ENCODE data around the gene LDHA. TPM values are rescaled to one million over a fixed set of nuclear protein-coding genes. Genes with fewer than 3 reads are reported as not detected.

Gene LDHA
- total RNA-seq, 6 experiments from 2014 or later, result 1,331 to 1,603 (median 1,438) TPM

DNA sequence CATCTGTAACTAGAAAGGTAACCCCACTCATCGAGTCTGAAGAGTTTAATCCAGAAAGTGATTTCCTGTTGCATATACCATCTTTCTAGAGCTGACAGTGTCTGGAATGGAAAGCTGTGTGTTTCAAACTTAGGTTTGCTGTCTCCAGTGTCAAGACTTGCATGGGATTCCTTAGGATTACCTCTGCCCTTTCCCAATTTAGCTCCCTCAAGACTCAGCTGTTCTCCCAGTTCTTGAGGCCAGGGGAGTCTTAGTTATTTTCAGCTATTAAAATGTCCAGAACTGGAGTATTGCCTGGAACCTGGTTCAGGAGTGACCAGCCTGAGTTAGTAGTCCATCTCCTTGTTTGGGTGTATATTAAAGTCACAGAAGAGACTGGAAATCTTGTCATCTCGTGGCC is 25.0 kb upstream of the LDHA start:
- no peak for DNase-seq
- TF ChIP-seq, protein P1, sequence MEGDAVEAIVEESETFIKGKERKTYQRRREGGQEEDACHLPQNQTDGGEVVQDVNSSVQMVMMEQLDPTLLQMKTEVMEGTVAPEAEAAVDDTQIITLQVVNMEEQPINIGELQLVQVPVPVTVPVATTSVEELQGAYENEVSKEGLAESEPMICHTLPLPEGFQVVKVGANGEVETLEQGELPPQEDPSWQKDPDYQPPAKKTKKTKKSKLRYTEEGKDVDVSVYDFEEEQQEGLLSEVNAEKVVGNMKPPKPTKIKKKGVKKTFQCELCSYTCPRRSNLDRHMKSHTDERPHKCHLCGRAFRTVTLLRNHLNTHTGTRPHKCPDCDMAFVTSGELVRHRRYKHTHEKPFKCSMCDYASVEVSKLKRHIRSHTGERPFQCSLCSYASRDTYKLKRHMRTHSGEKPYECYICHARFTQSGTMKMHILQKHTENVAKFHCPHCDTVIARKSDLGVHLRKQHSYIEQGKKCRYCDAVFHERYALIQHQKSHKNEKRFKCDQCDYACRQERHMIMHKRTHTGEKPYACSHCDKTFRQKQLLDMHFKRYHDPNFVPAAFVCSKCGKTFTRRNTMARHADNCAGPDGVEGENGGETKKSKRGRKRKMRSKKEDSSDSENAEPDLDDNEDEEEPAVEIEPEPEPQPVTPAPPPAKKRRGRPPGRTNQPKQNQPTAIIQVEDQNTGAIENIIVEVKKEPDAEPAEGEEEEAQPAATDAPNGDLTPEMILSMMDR (IDR thresholded peaks at IDR 0.05), result no peak
- Mint-ChIP-seq H3K27ac (no peak overlapping the region), H3K36me3 (ENCODE audit: low read depth) (peaks cover 21% of the 10 kb centered on the region), H3K4me1 (ENCODE audit: low read depth) (peaks cover 45% of the 10 kb centered on the region), H3K9me3 (no peaks in the 10 kb centered on the region), H3K27me3 (ENCODE audit: insufficient read depth) (no peaks in the 10 kb centered on the region; the same call in 1 of the 2 replicates), H3K4me3 (no peak overlapping the region)

DNA sequence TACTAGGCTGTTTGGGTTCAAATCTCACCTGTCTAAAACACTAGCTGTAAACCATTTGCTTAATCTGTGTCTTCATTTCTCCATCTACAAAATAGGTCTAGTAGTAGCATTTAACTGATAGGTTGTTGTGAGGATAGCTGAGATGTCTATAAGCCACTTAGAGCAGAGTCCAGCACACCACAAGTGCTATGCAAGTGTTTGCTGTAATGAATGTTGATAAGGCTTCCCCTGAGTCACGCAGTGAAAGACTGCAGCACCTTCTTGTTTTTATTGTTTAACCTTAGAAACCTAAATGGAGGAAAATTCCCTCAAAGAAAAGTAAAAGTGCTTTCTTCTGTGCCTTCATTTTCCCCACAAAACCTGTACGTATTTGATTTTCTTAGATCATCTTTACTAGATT is 23.1 kb upstream of the LDHA start:
- Mint-ChIP-seq H3K4me3 (no peak overlapping the region), H3K36me3 (ENCODE audit: low read depth) (peaks cover 13% of the 10 kb centered on the region), H3K27me3 (ENCODE audit: insufficient read depth) (no peaks in the 10 kb centered on the region; the same call in 1 of the 2 replicates), H3K4me1 (ENCODE audit: low read depth) (peaks cover 37% of the 10 kb centered on the region), H3K9me3 (no peaks in the 10 kb centered on the region), H3K27ac (no peak overlapping the region)
- no peak for DNase-seq
- TF ChIP-seq, protein P1 (IDR thresholded peaks at IDR 0.05), result no peak

DNA sequence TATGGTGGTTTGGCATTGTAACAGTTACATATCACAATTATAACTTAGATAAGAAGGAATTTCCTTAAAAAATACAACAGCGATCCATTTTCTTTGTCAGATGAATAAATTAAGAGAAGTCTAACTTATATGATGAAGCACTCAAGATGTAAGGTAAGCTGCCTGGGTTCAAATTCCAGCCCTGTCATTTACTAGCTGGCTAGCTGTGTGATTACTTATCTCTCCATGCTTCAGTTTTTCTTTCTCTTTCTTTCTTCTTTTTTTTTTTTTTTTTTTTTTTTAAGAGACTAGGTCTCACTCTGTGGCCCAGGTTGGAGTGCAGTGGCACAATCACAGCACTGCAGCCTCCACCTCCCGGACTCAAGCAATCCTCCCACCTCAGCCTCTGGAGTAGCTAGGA is 22.2 kb upstream of the LDHA start:
- Mint-ChIP-seq H3K36me3 (ENCODE audit: low read depth) (peaks cover 4% of the 10 kb centered on the region), H3K4me1 (ENCODE audit: low read depth) (peaks cover 27% of the 10 kb centered on the region), H3K9me3 (no peaks in the 10 kb centered on the region), H3K27ac (no peak overlapping the region), H3K4me3 (no peak overlapping the region), H3K27me3 (ENCODE audit: insufficient read depth) (no peaks in the 10 kb centered on the region; the same call in 1 of the 2 replicates)
- no peak for DNase-seq
- TF ChIP-seq, protein P1 (IDR thresholded peaks at IDR 0.05), result no peak

DNA sequence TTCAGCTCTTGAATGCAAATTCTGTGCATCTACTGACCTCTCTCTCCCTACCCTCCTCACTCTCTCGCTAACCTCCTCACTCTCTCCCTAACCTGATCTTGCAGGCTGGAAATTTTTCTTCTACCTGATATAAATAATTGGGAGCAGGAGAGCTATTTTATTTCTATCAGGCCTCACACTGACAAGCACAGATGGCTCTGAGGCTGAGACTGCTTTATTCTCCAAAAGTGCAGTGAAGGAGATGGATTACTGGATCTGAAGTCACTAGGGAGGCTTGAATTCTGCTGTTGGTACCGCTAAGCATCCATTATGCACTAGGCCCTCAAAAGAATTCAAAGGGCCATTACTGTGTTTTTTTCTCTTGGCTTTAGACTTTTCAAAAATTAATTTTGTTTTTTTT is 19.4 kb upstream of the LDHA start:
- H3K4me3 Mint-ChIP-seq, result no peak overlapping the region
- no peaks in the 10 kb centered on the region for H3K27me3 Mint-ChIP-seq (ENCODE audit: insufficient read depth)

DNA sequence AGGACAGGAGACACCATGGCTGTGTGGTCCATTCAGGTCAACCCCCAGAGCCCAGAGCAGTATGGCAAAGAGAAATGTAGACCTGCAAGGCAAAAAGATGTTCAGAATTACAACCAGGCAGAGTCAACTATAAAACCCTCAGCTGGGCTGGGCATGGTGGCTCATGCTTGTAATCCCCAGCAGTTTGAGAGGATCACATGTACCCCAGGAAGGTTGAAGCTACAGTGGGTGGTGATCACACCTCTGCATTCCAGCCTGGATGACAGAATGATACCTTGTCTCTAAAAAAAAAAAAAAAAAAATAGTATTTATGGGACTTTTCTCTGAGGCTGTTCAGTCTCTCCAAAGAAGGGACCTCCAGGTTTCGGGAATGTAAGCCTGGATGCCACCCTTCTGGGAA is 18.4 kb upstream of the LDHA start:
- no peak overlapping the region for H3K27ac Mint-ChIP-seq
- H3K27me3 Mint-ChIP-seq (ENCODE audit: insufficient read depth), result no peaks in the 10 kb centered on the region
- H3K36me3 Mint-ChIP-seq (ENCODE audit: low read depth), result no peaks in the 10 kb centered on the region
- H3K4me3 Mint-ChIP-seq, result no peak overlapping the region
- TF ChIP-seq, protein P1 (IDR thresholded peaks at IDR 0.05), result no peak
- no peaks in the 10 kb centered on the region for H3K9me3 Mint-ChIP-seq
- no peak for DNase-seq
- 0 out of 2 replicates have a peak, but pooled peaks cover 5% of the 10 kb centered on the region for H3K4me1 Mint-ChIP-seq (ENCODE audit: low read depth)

More for the DNA sequence above, 19.4 kb upstream of the LDHA start:
- 0 out of 2 replicates have a peak, but pooled peaks cover 6% of the 10 kb centered on the region for H3K4me1 Mint-ChIP-seq (ENCODE audit: low read depth)
- no peak for DNase-seq
- H3K27ac Mint-ChIP-seq, result no peak overlapping the region
- TF ChIP-seq, protein P1 (IDR thresholded peaks at IDR 0.05), result no peak
- H3K9me3 Mint-ChIP-seq, result no peaks in the 10 kb centered on the region
- no peaks in the 10 kb centered on the region for H3K36me3 Mint-ChIP-seq (ENCODE audit: low read depth)

DNA sequence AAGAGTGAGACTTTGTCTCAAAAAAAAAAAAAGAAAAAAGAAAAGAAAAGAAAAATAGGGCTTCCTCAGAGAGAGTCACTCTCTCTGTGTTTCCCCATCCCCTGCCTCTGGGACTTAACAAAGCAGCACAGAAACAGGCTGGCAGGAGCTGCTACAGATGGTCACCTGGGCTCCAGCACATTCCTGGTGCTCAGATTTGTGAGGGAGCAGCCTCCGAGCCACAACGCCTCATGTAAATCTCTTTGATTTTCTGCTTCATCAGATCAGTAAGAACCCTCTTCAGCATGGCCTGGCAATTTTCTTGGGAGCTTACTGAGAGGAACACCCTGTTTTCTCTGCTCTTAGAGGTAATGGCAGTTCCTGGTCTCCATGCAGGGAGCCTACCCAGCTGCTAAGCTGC is 15.2 kb upstream of the LDHA start:
- no peaks in the 10 kb centered on the region for H3K9me3 Mint-ChIP-seq
- H3K27me3 Mint-ChIP-seq (ENCODE audit: insufficient read depth), result peaks cover 2% of the 10 kb centered on the region; the same call in 1 of the 2 replicates
- no peaks in the 10 kb centered on the region for H3K36me3 Mint-ChIP-seq (ENCODE audit: low read depth)
- H3K4me3 Mint-ChIP-seq, result no peak overlapping the region
- TF ChIP-seq, protein P1 (IDR thresholded peaks at IDR 0.05), result no peak
- DNase-seq, result no peak
- no peak overlapping the region for H3K27ac Mint-ChIP-seq
- H3K4me1 Mint-ChIP-seq (ENCODE audit: low read depth), result peaks cover 19% of the 10 kb centered on the region

Data from HFFc6 (cell line).